GM10266 (cell line): Measurements from ENCODE around the gene TACR3.
"Not testable (repeated sequence)": the region's sequence is repeated elsewhere in the genome, so short reads cannot be mapped to it uniquely, and the experiment has no call there.

Source experiments
- DNase-seq: peaks from one replicate; pipeline ENCODE4 v3.0.0; 2012; ENCODE audit errors: extremely low spot score
- CTCF ChIP-seq: IDR thresholded peaks from 2 replicates; pipeline ENCODE4 v1.5.1; 2012; ENCODE audit warnings: mild to moderate bottlenecking, low read depth; ENCODE audit not compliant: control insufficient read depth, insufficient read depth; ENCODE audit errors: missing control alignments

TACR3 gene

GRCh38 chr4:103634236-103634635 lies 85.5 kb downstream of the TACR3 start:
- DNase-seq: no peak
- no peak for TF ChIP-seq CTCF

GRCh38 chr4:103626296-103626695 lies 93.5 kb downstream of the TACR3 start:
- DNase-seq: no peak
- no peak for TF ChIP-seq CTCF

GRCh38 chr4:103591841-103592240 lies 127.9 kb downstream of the TACR3 start:
- no peak for TF ChIP-seq CTCF

GRCh38 chr4:103567591-103567990 lies 152.2 kb downstream of the TACR3 start:
- TF ChIP-seq CTCF: no peak

More at GRCh38 chr4:103591841-103592240, 127.9 kb downstream of the TACR3 start:
- DNase-seq: no peak

GRCh38 chr4:103559178-103559577 lies 160.6 kb downstream of the TACR3 start:
- not testable (repeated sequence) for DNase-seq

More at GRCh38 chr4:103567591-103567990, 152.2 kb downstream of the TACR3 start:
- no peak for DNase-seq
